Dermis lymphatic vessel endothelial cell (primary cell): ENCODE data around the gene GLRX5. TPM values are rescaled to one million over a fixed set of nuclear protein-coding genes. Genes with fewer than 3 reads are reported as not detected.

Experiments
- total RNA-seq: library from RNA; depleted of rRNA; stranded (reverse); fragments of >200 nt; gene quantifications from 2 replicates; pipeline ENCODE4 v1.2.1, GENCODE V29; 2014

The GLRX5 gene
- total RNA-seq: 32.2 and 33.4 TPM in 2 replicates

DNA sequence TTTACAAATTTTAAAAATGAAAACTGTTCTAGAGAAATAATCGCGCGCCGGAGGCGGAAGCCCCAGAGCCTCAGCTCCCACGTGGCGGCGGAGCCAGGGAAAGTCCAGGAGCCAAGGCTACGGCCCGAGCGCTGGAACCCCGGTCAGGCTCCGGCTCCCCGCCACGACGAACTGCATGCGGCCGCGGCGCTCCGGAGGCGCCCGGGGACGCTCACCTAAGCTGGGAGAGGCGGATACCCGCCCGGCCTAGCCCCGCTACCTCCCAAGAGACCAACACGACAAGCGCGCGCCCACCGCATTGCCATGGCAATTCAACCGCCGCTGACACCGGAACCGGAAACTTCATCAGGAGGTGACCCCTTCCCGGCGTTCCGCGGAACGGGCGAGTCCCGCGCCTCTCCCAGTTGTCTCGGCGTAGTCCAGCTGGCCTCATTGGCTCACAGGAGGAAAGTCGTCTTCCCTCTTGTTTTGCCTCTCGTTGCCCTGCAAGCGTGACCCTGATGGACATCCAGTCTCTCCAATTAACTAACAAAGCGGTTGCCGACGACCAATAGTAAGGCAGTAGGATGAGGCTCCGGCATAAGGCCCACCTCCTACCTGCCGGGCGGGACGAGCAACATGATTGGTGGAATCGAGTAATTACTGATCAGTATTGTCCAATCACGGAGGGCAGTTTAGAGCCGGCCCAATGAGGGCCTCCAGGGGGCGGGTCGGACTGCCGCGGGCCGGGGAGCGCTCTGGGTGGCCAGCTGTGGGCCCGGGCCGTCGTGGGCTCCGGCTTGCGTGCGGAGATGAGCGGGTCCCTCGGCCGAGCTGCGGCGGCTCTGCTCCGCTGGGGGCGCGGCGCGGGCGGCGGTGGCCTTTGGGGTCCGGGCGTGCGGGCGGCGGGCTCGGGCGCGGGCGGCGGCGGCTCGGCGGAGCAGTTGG lies at the start of gene GLRX5:
Gene GLRX5 (plus strand): TSS at position 752 of the 927 bp plus-strand sequence. CDS start 40 bp downstream, at position 792.

DNA sequence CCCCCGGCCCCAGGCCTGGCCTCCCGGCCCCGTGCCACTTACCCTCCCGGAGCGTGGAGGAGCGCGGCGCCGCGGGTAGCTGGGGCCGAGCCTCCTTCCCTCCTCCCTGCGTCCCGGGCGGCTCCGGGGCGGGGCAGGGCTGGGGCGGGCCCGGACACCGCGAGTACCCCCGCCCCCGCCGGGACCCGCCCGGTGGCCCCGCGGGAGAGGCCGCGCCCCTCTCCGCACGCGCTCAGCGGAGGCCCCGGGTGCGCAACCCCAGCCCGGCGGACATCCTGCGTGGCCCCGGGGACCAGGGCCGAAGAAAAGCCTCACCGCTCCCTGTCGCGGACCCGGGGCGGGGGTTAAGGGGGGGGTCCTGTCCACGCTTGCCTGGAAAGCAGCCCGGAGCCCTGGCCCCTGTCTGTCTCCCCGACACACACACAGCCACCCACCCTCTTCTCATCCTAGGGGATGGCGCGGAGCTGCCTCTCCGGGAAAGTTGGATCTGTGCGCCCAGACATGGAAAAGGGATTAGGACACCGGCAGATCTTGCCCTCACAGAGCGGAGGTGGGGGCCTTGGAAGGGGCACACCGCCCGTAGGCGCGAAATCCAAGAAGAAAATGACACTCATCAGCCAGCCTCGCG lies 18.2 kb upstream of the GLRX5 start, which contains the start of gene SYNE3:
Gene SYNE3 (minus strand): TSS at position 97 of the 628 bp plus-strand sequence. CDS start 40,829 bp downstream, outside the sequence.

Other genes starting within 250 kb of the GLRX5 start
- gene CLMN, start 215.1 kb upstream of the GLRX5 start, total RNA-seq: 0.33 and 0.43 TPM in 2 replicates
- 19.2 and 27.6 TPM in 2 replicates for gene SYNE3, start 18.4 kb upstream of the GLRX5 start, total RNA-seq
- not detected in 2 replicates for gene TCL1B, start 151.4 kb downstream of the GLRX5 start, total RNA-seq
- not detected in 2 replicates for gene TCL1A, start 179.1 kb downstream of the GLRX5 start, total RNA-seq